ENCODE data around the gene EPHB4.

Gene EPHB4

GRCh38 chr7:100827330-100828226 is at the start of gene EPHB4:
EPHB4 (minus strand) TSS chr7:100827523; CDS start chr7:100827030, 493 bp downstream.
- no peak for TF ChIP-seq CTCF (conservative IDR thresholded peaks at IDR 0.05; ENCODE audit: low read depth, low read length)
- no peak within 1 kb of the TSS for H3K4me2 ChIP-seq
- peaks cover 85% of the 10 kb centered on the region for H3K27me3 ChIP-seq (ENCODE audit: insufficient read depth, low read depth)
- no peaks in the 10 kb centered on the region for H3K79me2 ChIP-seq (ENCODE audit: insufficient read depth, low read depth)
- no peaks in the 10 kb centered on the region for H4K20me1 ChIP-seq (ENCODE audit: insufficient read depth)
- no peaks in the 10 kb centered on the region for H3K4me1 ChIP-seq (ENCODE audit: low read depth, poor library complexity, severe bottlenecking)
- H3K4me3 ChIP-seq (IDR thresholded peaks at IDR 0.05; ENCODE audit: insufficient read depth, low read depth, low read length) = no peak within 1 kb of the TSS
- no peak within 1 kb of the TSS for H2AFZ ChIP-seq (ENCODE audit: low read depth)
- no peak within 1 kb of the TSS for H3K9ac ChIP-seq
- H3K36me3 ChIP-seq (ENCODE audit: insufficient read depth) = no peaks in the 10 kb centered on the region
- no peak within 1 kb of the TSS for H3K27ac ChIP-seq

- Histone ChIP-seq H3K79me2 (ENCODE audit: insufficient read depth, low read depth) (peaks cover 53% of the 10 kb centered on the region), H3K4me2 (peak overlapping the region; percentile 93), H3K4me1 (ENCODE audit: low read depth, poor library complexity, severe bottlenecking) (peaks cover 21% of the 10 kb centered on the region), H4K20me1 (ENCODE audit: insufficient read depth) (no peaks in the 10 kb centered on the region; the same call in 1 of the 2 replicates), H2AFZ (ENCODE audit: low read depth) (peak overlapping the region; percentile 75), H3K4me3 (IDR thresholded peaks at IDR 0.05; ENCODE audit: insufficient read depth, low read depth, low read length) (peak overlapping the region; percentile 59), H3K27ac (peak overlapping the region; percentile 83), H3K9ac (peak overlapping the region; percentile 90), H3K36me3 (ENCODE audit: insufficient read depth) (no peaks in the 10 kb centered on the region; the same call in 1 of the 2 replicates), H3K27me3 (ENCODE audit: insufficient read depth, low read depth) (no peaks in the 10 kb centered on the region)
- 0 out of 2 replicates have a peak, but pooled peaks have one; percentile 7 for TF ChIP-seq CTCF (conservative IDR thresholded peaks at IDR 0.05; ENCODE audit: low read depth, low read length)
Measured at GRCh38 chr7:100875356-100875751, 48.0 kb upstream of the EPHB4 start.

- Histone ChIP-seq H3K27me3 (ENCODE audit: insufficient read depth, low read depth) (no peaks in the 10 kb centered on the region), H3K9ac (peak within 1 kb of the TSS; percentile 90), H3K36me3 (ENCODE audit: insufficient read depth) (no peaks in the 10 kb centered on the region; the same call in 1 of the 2 replicates), H3K27ac (peak within 1 kb of the TSS; percentile 83), H3K4me2 (peak within 1 kb of the TSS; percentile 93), H3K4me1 (ENCODE audit: low read depth, poor library complexity, severe bottlenecking) (peaks cover 21% of the 10 kb centered on the region), H4K20me1 (ENCODE audit: insufficient read depth) (no peaks in the 10 kb centered on the region; the same call in 1 of the 2 replicates), H3K79me2 (ENCODE audit: insufficient read depth, low read depth) (peaks cover 48% of the 10 kb centered on the region), H3K4me3 (IDR thresholded peaks at IDR 0.05; ENCODE audit: insufficient read depth, low read depth, low read length) (peak within 1 kb of the TSS; percentile 59), H2AFZ (ENCODE audit: low read depth) (peak within 1 kb of the TSS; percentile 92)
- TF ChIP-seq CTCF (conservative IDR thresholded peaks at IDR 0.05; ENCODE audit: low read depth, low read length) = 0 out of 2 replicates have a peak, but pooled peaks have one; percentile 30
Measured at GRCh38 chr7:100874577-100875355, 47.4 kb upstream of the EPHB4 start, which contains the start of gene SRRT. SRRT (plus strand) TSS chr7:100875103; CDS start chr7:100875591, 488 bp downstream.

DNA sequence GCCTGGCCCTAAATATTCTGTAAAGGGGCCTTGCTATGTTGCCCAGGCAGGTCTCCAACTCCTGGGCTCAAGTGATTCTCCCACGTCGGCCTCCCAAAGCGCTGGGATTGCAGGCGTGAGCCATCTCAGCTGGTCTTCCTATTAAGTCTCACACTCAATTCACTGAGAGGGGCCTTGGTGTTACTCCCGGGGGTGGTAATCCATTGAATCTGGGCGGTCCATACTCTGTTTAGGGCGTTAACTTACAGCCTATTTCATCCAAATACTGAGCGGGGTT is 46.9 kb upstream of the EPHB4 start:
- Histone ChIP-seq H4K20me1 (ENCODE audit: insufficient read depth) (no peaks in the 10 kb centered on the region; the same call in 1 of the 2 replicates), H3K27ac (peak overlapping the region; percentile 83; the same call in 1 of the 2 replicates), H3K9ac (peak overlapping the region; percentile 90; the same call in 1 of the 2 replicates), H3K79me2 (ENCODE audit: insufficient read depth, low read depth) (peaks cover 42% of the 10 kb centered on the region), H3K27me3 (ENCODE audit: insufficient read depth, low read depth) (no peaks in the 10 kb centered on the region), H3K36me3 (ENCODE audit: insufficient read depth) (no peaks in the 10 kb centered on the region; the same call in 1 of the 2 replicates), H3K4me2 (peak overlapping the region; percentile 75), H3K4me1 (ENCODE audit: low read depth, poor library complexity, severe bottlenecking) (peaks cover 21% of the 10 kb centered on the region), H3K4me3 (IDR thresholded peaks at IDR 0.05; ENCODE audit: insufficient read depth, low read depth, low read length) (no peak overlapping the region), H2AFZ (ENCODE audit: low read depth) (peak overlapping the region; percentile 92)
- no peak for TF ChIP-seq CTCF (conservative IDR thresholded peaks at IDR 0.05; ENCODE audit: low read depth, low read length)

Measured in KMS-11 (cell line).